Panc1 (cell line): Measurements from ENCODE around the gene PCDHGA6. TPM values are rescaled to one million over a fixed set of nuclear protein-coding genes. Genes with fewer than 3 reads are reported as not detected.

Experiments used
- ATAC-seq: fragments of 200-7000 bp; cut with Tn5 transposase; 2 replicates; pipeline ENCODE4 v1.9.1; 2020; ENCODE audit warnings: mild to moderate bottlenecking, moderate library complexity
- BruUV-seq: library from RNA; stranded (reverse); fragments of 400-500 nt; replicated peaks from 2 replicates; lab custom pipeline; 2021; lab: Mats Ljungman, UMichigan
- CTCF ChIA-PET: fragments of 300-600 bp; sonication (Branson Sonifier 250); formaldehyde crosslinking; loops from one replicate; lab custom pipeline; 2022; ENCODE audit warnings: antibody characterized with exemption; lab: Charles Lee
- POLR2A ChIA-PET: fragments of 300-600 bp; sonication (Branson Sonifier 250); formaldehyde crosslinking; loops from one replicate; lab custom pipeline; 2022; ENCODE audit warnings: antibody characterized with exemption; lab: Charles Lee
- DNase-seq: peaks from one replicate; pipeline ENCODE4 v3.0.0-alpha.2; 2010; ENCODE audit warnings: low read depth, low spot score
- H3K27ac ChIP-seq: 2 replicates; pipeline ENCODE4 v1.5.1; 2011; ENCODE audit warnings: mild to moderate bottlenecking, low read length, inconsistent platforms
- H3K27me3 ChIP-seq: fragments of 200-500 bp; sonication (Bioruptor generic); 2 replicates; pipeline ENCODE4 v1.6.0; 2014; ENCODE audit warnings: low read length, inconsistent platforms; ENCODE audit not compliant: control insufficient read depth, insufficient read depth
- H3K36me3 ChIP-seq: fragments of 200-500 bp; sonication (Bioruptor generic); 2 replicates; pipeline ENCODE4 v1.5.1; 2014; ENCODE audit warnings: inconsistent platforms, mild to moderate bottlenecking, low read length, moderate library complexity; ENCODE audit not compliant: control insufficient read depth, insufficient read depth
- H3K4me1 ChIP-seq: 2 replicates; pipeline ENCODE4 v1.5.1; 2011; ENCODE audit warnings: inconsistent platforms, mild to moderate bottlenecking, low read length, moderate library complexity; ENCODE audit not compliant: control insufficient read depth, insufficient read depth
- H3K4me3 ChIP-seq, 2 experiments: 2 replicates each; pipeline ENCODE4 v1.5.1; 2011 to 2012; ENCODE audit warnings: low read depth in 2 of 2, low read length in 2 of 2, mild to moderate bottlenecking in 2 of 2, inconsistent platforms in 1 of 2, moderate library complexity in 1 of 2
- H3K9me3 ChIP-seq: fragments of 200-500 bp; sonication (Bioruptor generic); 2 replicates; pipeline ENCODE4 v1.5.1; 2014; ENCODE audit warnings: low read depth, mild to moderate bottlenecking, inconsistent platforms, low read length, moderate library complexity; ENCODE audit not compliant: control insufficient read depth, insufficient read depth
- CTCF ChIP-seq: fragments of 450-650 bp; IDR thresholded peaks from 2 replicates; pipeline ENCODE4 v1.5.1; 2017; ENCODE audit warnings: mild to moderate bottlenecking
- POLR2AphosphoS5 ChIP-seq: IDR thresholded peaks from 2 replicates; pipeline ENCODE4 v1.6.1; 2012; ENCODE audit warnings: mild to moderate bottlenecking, low read depth, low read length, moderate library complexity
- REST ChIP-seq, 2 experiments: IDR thresholded peaks; 2 replicates each; pipeline ENCODE4 v1.6.1; 2011 to 2012; ENCODE audit warnings: low read depth in 2 of 2, control low read depth in 1 of 2, low read length in 1 of 2, mild to moderate bottlenecking in 1 of 2, moderate library complexity in 1 of 2; ENCODE audit not compliant: insufficient read depth in 1 of 2
- SIN3A ChIP-seq: IDR thresholded peaks from 2 replicates; pipeline ENCODE4 v1.6.1; 2012; ENCODE audit warnings: low read depth, mild to moderate bottlenecking, low read length, moderate library complexity, borderline replicate concordance; ENCODE audit not compliant: insufficient read depth
- TCF7L2 ChIP-seq: IDR thresholded peaks from 2 replicates; pipeline ENCODE4 v1.6.1; 2011; ENCODE audit warnings: mild to moderate bottlenecking, low read depth, low read length, inconsistent platforms
- in situ Hi-C: cut with HindIII; loops from 2 replicates; pipeline ENCODE4 v1.10.0; 2016; ENCODE audit warnings: low sequenced_read_pairs, low pct_unique_long_range_greater_than_20kb
- intact Hi-C: fragments of 100-400 bp; cut with micrococcal nuclease; formaldehyde crosslinking; loops from one replicate; pipeline ENCODE4 v1.10.0; 2022; ENCODE audit not compliant: unreplicated experiment
- total RNA-seq: library from RNA; stranded (reverse); gene quantifications from one replicate; pipeline ENCODE4 v1.2.1, GENCODE V29; 2021; ENCODE audit not compliant: unreplicated experiment

The PCDHGA6 gene
- total RNA-seq, 1 experiment from 2014 or later, result 0.59 TPM

- Histone ChIP-seq H3K4me1 (no peaks in the 10 kb centered on the region), H3K9me3 (no peaks in the 10 kb centered on the region; the same call in 1 of the 2 replicates), H3K27ac (no peak overlapping the region), H3K27me3 (no peaks in the 10 kb centered on the region), H3K36me3 (no peaks in the 10 kb centered on the region), H3K4me3 (no peak overlapping the region)
- no peak for ATAC-seq
- in situ Hi-C loops, result no loop called here
- intact Hi-C loops, result no loop called here
- CTCF ChIA-PET, result no interaction called here
- DNase-seq, result no peak
- no TSS peak for BruUV-seq
- TF ChIP-seq TCF7L2, result no peak
- TF ChIP-seq SIN3A, result no peak
- no peak for TF ChIP-seq REST (IDR thresholded peaks at IDR 0.05; ENCODE audit: insufficient read depth in 1 of 2, low read depth in 2 of 2, low read length in 1 of 2)
- no peak for TF ChIP-seq POLR2AphosphoS5
- no peak for TF ChIP-seq CTCF
- POLR2A ChIA-PET, result no interaction called here
Measured at GRCh38 chr5:141388661-141389060, 15.0 kb downstream of the PCDHGA6 start.

- Histone ChIP-seq H3K4me1 (no peaks in the 10 kb centered on the region), H3K4me3 (no peak overlapping the region), H3K9me3 (no peaks in the 10 kb centered on the region; the same call in 1 of the 2 replicates), H3K27ac (no peak overlapping the region), H3K27me3 (no peaks in the 10 kb centered on the region), H3K36me3 (no peaks in the 10 kb centered on the region)
- in situ Hi-C loops (no loop called here), intact Hi-C loops (no loop called here)
- no TSS peak for BruUV-seq
- TF ChIP-seq TCF7L2, result no peak
- TF ChIP-seq REST (IDR thresholded peaks at IDR 0.05; ENCODE audit: insufficient read depth in 1 of 2, low read depth in 2 of 2, low read length in 1 of 2), result no peak
- TF ChIP-seq SIN3A, result no peak
- no peak for TF ChIP-seq CTCF
- no peak for TF ChIP-seq POLR2AphosphoS5
- ATAC-seq, result no peak
- DNase-seq, result no peak
- ChIA-PET CTCF (no interaction called here), POLR2A (no interaction called here)
Measured at GRCh38 chr5:141389153-141390042, 15.7 kb downstream of the PCDHGA6 start.
